HepG2 (cell line): ENCODE measurements around the gene THRB. TPM values are rescaled to one million over a fixed set of nuclear protein-coding genes. Genes with fewer than 3 reads are reported as not detected.
A peak's percentile ranks its signal among the peaks of the same experiment; 100 is the strongest.

Source experiments
- ADNP ChIP-seq: sonication (generic); formaldehyde crosslinking; IDR thresholded peaks from 2 replicates; pipeline ENCODE4 v1.4.0; 2020; ENCODE audit warnings: missing genetic modification reagents
- ATM ChIP-seq: fragments of 450-650 bp; IDR thresholded peaks from 2 replicates; pipeline ENCODE4 v1.7.1; 2017; ENCODE audit warnings: mild to moderate bottlenecking, borderline replicate concordance
- FOSL2 ChIP-seq: sonication (generic); formaldehyde crosslinking; IDR thresholded peaks from 2 replicates; pipeline ENCODE4 v1.4.0; 2020; ENCODE audit warnings: missing genetic modification reagents
- HHEX ChIP-seq: IDR thresholded peaks from 2 replicates; pipeline ENCODE4 v1.6.1; 2016; ENCODE audit warnings: control low read depth
- HIVEP1 ChIP-seq: sonication (generic); formaldehyde crosslinking; IDR thresholded peaks from 2 replicates; pipeline ENCODE4 v1.4.0; 2020; ENCODE audit warnings: mild to moderate bottlenecking, missing genetic modification reagents
- IRX3 ChIP-seq: sonication (generic); formaldehyde crosslinking; IDR thresholded peaks from 2 replicates; pipeline ENCODE4 v1.8.1; 2023; ENCODE audit warnings: mild to moderate bottlenecking, low read depth, missing genetic modification reagents, borderline replicate concordance
- NR2F2 ChIP-seq: IDR thresholded peaks from 2 replicates; pipeline ENCODE4 v1.6.1; 2012; ENCODE audit warnings: low read depth, inconsistent platforms, borderline replicate concordance
- PHF21A ChIP-seq: sonication (generic); formaldehyde crosslinking; IDR thresholded peaks from 2 replicates; pipeline ENCODE4 v1.5.0; 2020; ENCODE audit warnings: mild to moderate bottlenecking, missing genetic modification reagents
- RARA ChIP-seq: IDR thresholded peaks from 2 replicates; pipeline ENCODE4 v1.6.1; 2016; ENCODE audit warnings: missing genetic modification reagents, missing compliant biosample characterization
- SAFB2 ChIP-seq: sonication (generic); formaldehyde crosslinking; IDR thresholded peaks from 2 replicates; pipeline ENCODE4 v1.5.1; 2020; ENCODE audit warnings: missing genetic modification reagents, low read depth, mild to moderate bottlenecking, borderline replicate concordance
- SOX5 ChIP-seq: IDR thresholded peaks from 2 replicates; pipeline ENCODE4 v1.6.1; 2016; ENCODE audit warnings: borderline replicate concordance
- THAP11 ChIP-seq: IDR thresholded peaks from 2 replicates; pipeline ENCODE4 v1.6.1; 2016; ENCODE audit warnings: missing biosample characterization, missing genetic modification reagents
- ZNF331 ChIP-seq: sonication (generic); formaldehyde crosslinking; IDR thresholded peaks from 2 replicates; pipeline ENCODE4 v1.4.0; 2020; ENCODE audit warnings: missing genetic modification reagents
- ZNF788 ChIP-seq: sonication (generic); formaldehyde crosslinking; IDR thresholded peaks from 2 replicates; pipeline ENCODE4 v1.5.0; 2020; ENCODE audit warnings: mild to moderate bottlenecking, missing genetic modification reagents, borderline replicate concordance
- ZNF878 ChIP-seq: sonication (generic); formaldehyde crosslinking; IDR thresholded peaks from 2 replicates; pipeline ENCODE4 v1.8.1; 2023; ENCODE audit warnings: mild to moderate bottlenecking, missing genetic modification reagents, moderate library complexity
- polyA plus RNA-seq, 8 experiments: library from polyadenylated mRNA; depleted of rRNA in 3 of 8; stranded (reverse) in 7 of 8; unstranded in 1 of 8; fragments of >200 nt; fragmentation: Illumina TruSeq in 4 of 8; extraction: Trizol in 4 of 8; gene quantifications; 2 replicates each; pipeline versions ENCODE4 v1.2.1 to v1.2.3, GENCODE V29; 2011 to 2016; ENCODE audit warnings: low read depth in 4 of 8, missing spikeins in 1 of 8, mixed read lengths in 1 of 8; ENCODE audit not compliant: insufficient read depth in 1 of 8
- total RNA-seq, 5 experiments: library from RNA; depleted of rRNA; stranded (reverse); fragments of >200 nt; fragmentation: Illumina TruSeq; extraction: Trizol; gene quantifications; 2 replicates each; pipeline ENCODE4 v1.2.3, GENCODE V29; 2016; ENCODE audit warnings: low read depth in 1 of 5
- TF ChIP-seq, protein P1 (sequence below): sonication (generic); formaldehyde crosslinking; IDR thresholded peaks from 2 replicates; pipeline ENCODE4 v1.4.0; 2020; ENCODE audit warnings: missing genetic modification reagents
- TF ChIP-seq, protein P2 (sequence below): IDR thresholded peaks from 2 replicates; pipeline ENCODE4 v1.6.1; 2012; ENCODE audit warnings: low read length, improper control_type of control experiment
- TF ChIP-seq, protein P3 (sequence below), 2 experiments: fragments of 450-650 bp in 1 of 2; sonication (generic) in 1 of 2; formaldehyde crosslinking; IDR thresholded peaks; 2 replicates each; pipeline versions ENCODE4 v1.5.0 to v1.8.0; 2020 to 2022; ENCODE audit warnings: mild to moderate bottlenecking in 1 of 2, missing genetic modification reagents in 1 of 2
- TF ChIP-seq, protein P4 (sequence below): IDR thresholded peaks from 2 replicates; pipeline ENCODE4 v1.4.0; 2020; ENCODE audit warnings: mild to moderate bottlenecking, missing genetic modification reagents
- TF ChIP-seq, protein P5 (sequence below): IDR thresholded peaks from 2 replicates; pipeline ENCODE4 v1.6.1; 2016

The THRB gene
- total and polyA plus RNA-seq, 2 of the 13 experiments (the other 11 are each of a cell fraction or from before 2014, with no cell fraction given), result 4.7 to 22.7 TPM

DNA sequence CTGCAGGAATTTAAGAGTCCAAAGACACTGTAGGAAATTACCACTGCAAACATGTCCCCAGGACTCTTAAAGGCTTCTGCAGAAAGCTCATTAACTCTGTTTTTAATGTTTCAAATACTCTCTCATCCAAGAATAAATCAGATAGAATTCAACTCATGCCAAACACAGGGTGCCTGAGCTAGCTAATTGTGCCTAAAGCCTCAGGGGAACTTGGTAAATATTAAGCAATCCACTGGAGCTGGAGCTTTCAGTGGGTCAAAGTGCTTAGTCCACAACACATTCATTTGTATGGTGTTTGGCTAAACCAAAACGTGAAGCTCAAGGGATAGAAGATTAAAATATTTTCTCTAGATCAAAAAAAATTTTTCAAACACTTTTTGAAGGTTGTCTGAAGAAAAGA is 131.4 kb downstream of the THRB start (continued):
- TF ChIP-seq ZNF878 (CRISPR knock-in tag) (no peak), ZNF331 (CRISPR knock-in tag) (peak; percentile 87), SOX5 (CRISPR knock-in tag) (peak; percentile 75; the same call in 1 of the 2 replicates), SAFB2 (CRISPR knock-in tag) (no peak), IRX3 (CRISPR knock-in tag) (no peak), RARA (peak; percentile 65; the same call in 1 of the 2 replicates), ADNP (CRISPR knock-in tag) (no peak), HHEX (0 out of 2 replicates have a peak, but pooled peaks have one; percentile 27), ZNF788 (CRISPR knock-in tag) (no peak), PHF21A (CRISPR knock-in tag) (peak; percentile 81), FOSL2 (CRISPR knock-in tag) (peak; percentile 79), THAP11 (CRISPR knock-in tag) (0 out of 2 replicates have a peak, but pooled peaks have one; percentile 40), HIVEP1 (CRISPR knock-in tag) (no peak), NR2F2 (peak; percentile 43; the same call in 1 of the 2 replicates), ATM (no peak)
- TF ChIP-seq, protein P1, sequence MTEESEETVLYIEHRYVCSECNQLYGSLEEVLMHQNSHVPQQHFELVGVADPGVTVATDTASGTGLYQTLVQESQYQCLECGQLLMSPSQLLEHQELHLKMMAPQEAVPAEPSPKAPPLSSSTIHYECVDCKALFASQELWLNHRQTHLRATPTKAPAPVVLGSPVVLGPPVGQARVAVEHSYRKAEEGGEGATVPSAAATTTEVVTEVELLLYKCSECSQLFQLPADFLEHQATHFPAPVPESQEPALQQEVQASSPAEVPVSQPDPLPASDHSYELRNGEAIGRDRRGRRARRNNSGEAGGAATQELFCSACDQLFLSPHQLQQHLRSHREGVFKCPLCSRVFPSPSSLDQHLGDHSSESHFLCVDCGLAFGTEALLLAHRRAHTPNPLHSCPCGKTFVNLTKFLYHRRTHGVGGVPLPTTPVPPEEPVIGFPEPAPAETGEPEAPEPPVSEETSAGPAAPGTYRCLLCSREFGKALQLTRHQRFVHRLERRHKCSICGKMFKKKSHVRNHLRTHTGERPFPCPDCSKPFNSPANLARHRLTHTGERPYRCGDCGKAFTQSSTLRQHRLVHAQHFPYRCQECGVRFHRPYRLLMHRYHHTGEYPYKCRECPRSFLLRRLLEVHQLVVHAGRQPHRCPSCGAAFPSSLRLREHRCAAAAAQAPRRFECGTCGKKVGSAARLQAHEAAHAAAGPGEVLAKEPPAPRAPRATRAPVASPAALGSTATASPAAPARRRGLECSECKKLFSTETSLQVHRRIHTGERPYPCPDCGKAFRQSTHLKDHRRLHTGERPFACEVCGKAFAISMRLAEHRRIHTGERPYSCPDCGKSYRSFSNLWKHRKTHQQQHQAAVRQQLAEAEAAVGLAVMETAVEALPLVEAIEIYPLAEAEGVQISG (CRISPR knock-in tag), result peak; percentile 45; the same call in 1 of the 2 replicates
- TF ChIP-seq, protein P2, sequence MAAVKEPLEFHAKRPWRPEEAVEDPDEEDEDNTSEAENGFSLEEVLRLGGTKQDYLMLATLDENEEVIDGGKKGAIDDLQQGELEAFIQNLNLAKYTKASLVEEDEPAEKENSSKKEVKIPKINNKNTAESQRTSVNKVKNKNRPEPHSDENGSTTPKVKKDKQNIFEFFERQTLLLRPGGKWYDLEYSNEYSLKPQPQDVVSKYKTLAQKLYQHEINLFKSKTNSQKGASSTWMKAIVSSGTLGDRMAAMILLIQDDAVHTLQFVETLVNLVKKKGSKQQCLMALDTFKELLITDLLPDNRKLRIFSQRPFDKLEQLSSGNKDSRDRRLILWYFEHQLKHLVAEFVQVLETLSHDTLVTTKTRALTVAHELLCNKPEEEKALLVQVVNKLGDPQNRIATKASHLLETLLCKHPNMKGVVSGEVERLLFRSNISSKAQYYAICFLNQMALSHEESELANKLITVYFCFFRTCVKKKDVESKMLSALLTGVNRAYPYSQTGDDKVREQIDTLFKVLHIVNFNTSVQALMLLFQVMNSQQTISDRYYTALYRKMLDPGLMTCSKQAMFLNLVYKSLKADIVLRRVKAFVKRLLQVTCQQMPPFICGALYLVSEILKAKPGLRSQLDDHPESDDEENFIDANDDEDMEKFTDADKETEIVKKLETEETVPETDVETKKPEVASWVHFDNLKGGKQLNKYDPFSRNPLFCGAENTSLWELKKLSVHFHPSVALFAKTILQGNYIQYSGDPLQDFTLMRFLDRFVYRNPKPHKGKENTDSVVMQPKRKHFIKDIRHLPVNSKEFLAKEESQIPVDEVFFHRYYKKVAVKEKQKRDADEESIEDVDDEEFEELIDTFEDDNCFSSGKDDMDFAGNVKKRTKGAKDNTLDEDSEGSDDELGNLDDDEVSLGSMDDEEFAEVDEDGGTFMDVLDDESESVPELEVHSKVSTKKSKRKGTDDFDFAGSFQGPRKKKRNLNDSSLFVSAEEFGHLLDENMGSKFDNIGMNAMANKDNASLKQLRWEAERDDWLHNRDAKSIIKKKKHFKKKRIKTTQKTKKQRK, result no peak
- TF ChIP-seq, protein P3, sequence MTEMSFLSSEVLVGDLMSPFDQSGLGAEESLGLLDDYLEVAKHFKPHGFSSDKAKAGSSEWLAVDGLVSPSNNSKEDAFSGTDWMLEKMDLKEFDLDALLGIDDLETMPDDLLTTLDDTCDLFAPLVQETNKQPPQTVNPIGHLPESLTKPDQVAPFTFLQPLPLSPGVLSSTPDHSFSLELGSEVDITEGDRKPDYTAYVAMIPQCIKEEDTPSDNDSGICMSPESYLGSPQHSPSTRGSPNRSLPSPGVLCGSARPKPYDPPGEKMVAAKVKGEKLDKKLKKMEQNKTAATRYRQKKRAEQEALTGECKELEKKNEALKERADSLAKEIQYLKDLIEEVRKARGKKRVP (CRISPR knock-in tag; IDR thresholded peaks at IDR 0.05), result no peak
- TF ChIP-seq, protein P4, sequence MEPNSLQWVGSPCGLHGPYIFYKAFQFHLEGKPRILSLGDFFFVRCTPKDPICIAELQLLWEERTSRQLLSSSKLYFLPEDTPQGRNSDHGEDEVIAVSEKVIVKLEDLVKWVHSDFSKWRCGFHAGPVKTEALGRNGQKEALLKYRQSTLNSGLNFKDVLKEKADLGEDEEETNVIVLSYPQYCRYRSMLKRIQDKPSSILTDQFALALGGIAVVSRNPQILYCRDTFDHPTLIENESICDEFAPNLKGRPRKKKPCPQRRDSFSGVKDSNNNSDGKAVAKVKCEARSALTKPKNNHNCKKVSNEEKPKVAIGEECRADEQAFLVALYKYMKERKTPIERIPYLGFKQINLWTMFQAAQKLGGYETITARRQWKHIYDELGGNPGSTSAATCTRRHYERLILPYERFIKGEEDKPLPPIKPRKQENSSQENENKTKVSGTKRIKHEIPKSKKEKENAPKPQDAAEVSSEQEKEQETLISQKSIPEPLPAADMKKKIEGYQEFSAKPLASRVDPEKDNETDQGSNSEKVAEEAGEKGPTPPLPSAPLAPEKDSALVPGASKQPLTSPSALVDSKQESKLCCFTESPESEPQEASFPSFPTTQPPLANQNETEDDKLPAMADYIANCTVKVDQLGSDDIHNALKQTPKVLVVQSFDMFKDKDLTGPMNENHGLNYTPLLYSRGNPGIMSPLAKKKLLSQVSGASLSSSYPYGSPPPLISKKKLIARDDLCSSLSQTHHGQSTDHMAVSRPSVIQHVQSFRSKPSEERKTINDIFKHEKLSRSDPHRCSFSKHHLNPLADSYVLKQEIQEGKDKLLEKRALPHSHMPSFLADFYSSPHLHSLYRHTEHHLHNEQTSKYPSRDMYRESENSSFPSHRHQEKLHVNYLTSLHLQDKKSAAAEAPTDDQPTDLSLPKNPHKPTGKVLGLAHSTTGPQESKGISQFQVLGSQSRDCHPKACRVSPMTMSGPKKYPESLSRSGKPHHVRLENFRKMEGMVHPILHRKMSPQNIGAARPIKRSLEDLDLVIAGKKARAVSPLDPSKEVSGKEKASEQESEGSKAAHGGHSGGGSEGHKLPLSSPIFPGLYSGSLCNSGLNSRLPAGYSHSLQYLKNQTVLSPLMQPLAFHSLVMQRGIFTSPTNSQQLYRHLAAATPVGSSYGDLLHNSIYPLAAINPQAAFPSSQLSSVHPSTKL, result peak; percentile 94
- TF ChIP-seq, protein P5, sequence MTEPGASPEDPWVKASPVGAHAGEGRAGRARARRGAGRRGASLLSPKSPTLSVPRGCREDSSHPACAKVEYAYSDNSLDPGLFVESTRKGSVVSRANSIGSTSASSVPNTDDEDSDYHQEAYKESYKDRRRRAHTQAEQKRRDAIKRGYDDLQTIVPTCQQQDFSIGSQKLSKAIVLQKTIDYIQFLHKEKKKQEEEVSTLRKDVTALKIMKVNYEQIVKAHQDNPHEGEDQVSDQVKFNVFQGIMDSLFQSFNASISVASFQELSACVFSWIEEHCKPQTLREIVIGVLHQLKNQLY (CRISPR knock-in tag), result peak; percentile 26; the same call in 1 of the 2 replicates
